Activated T-helper 1 cell treated with anti-CD3 and anti-CD28 coated beads, Interleukin-2, amount 50 U/mL, for 16 hours (primary cell): ENCODE data around the gene LILRB1.
"Not testable (repeated sequence)": the region's sequence is repeated elsewhere in the genome, so short reads cannot be mapped to it uniquely, and the experiment has no call there.

Source experiments
- DNase-seq, 2 donors: peaks; one replicate each; pipeline ENCODE4 v3.0.0-alpha.2; 2020; ENCODE audit warnings: low read depth in 1 of 2, low spot score in 1 of 2

Gene LILRB1

GRCh38 chr19:54624934-54625730 is 5.2 kb upstream of the LILRB1 start:
- not testable (repeated sequence) for DNase-seq

- DNase-seq = no peak
Measured at GRCh38 chr19:54626757-54627156, 3.5 kb upstream of the LILRB1 start.

- DNase-seq = not testable (repeated sequence)
Measured at GRCh38 chr19:54627912-54628311, 2.4 kb upstream of the LILRB1 start.

- DNase-seq = no peak
Measured at GRCh38 chr19:54630782-54631181, 498 bp downstream of the LILRB1 start.

GRCh38 chr19:54631489-54632337 is 1.4 kb downstream of the LILRB1 start:
- DNase-seq = not testable (repeated sequence)

- not testable (repeated sequence) for DNase-seq
Measured at GRCh38 chr19:54632517-54632916, 2.2 kb downstream of the LILRB1 start.

GRCh38 chr19:54633401-54633800 is 3.1 kb downstream of the LILRB1 start:
- no peak for DNase-seq

GRCh38 chr19:54636081-54636480 is 5.8 kb downstream of the LILRB1 start:
- not testable (repeated sequence) for DNase-seq

- no peak for DNase-seq
Measured at GRCh38 chr19:54638683-54639082, 8.4 kb downstream of the LILRB1 start.

- DNase-seq = not testable (repeated sequence)
Measured at GRCh38 chr19:54642953-54643352, 12.7 kb downstream of the LILRB1 start.

GRCh38 chr19:54643583-54643982 is 13.3 kb downstream of the LILRB1 start:
- not testable (repeated sequence) for DNase-seq

- no peak for DNase-seq
Measured at GRCh38 chr19:54644056-54644455, 13.8 kb downstream of the LILRB1 start.

- DNase-seq = no peak
Measured at GRCh38 chr19:54646331-54646841, 16.1 kb downstream of the LILRB1 start.

GRCh38 chr19:54648129-54648528 is 17.8 kb downstream of the LILRB1 start:
- no peak for DNase-seq

- DNase-seq = no peak
Measured at GRCh38 chr19:54650108-54650655, 19.9 kb downstream of the LILRB1 start.

GRCh38 chr19:54653181-54653809 is 23.0 kb downstream of the LILRB1 start:
- DNase-seq = no peak

GRCh38 chr19:54654447-54655321 is 24.4 kb downstream of the LILRB1 start:
- no peak for DNase-seq

GRCh38 chr19:54659300-54659699 is 29.0 kb downstream of the LILRB1 start:
- no peak for DNase-seq

- no peak for DNase-seq
Measured at GRCh38 chr19:54660306-54660705, 30.0 kb downstream of the LILRB1 start.

- DNase-seq = no peak
Measured at GRCh38 chr19:54660964-54661363, 30.7 kb downstream of the LILRB1 start.
